RWPE2 (cell line): Measurements from ENCODE around the gene SEL1L3.

Source experiments
- ATAC-seq: fragments of 200-7000 bp; cut with Tn5 transposase; 3 replicates; pipeline ENCODE4 v1.9.1; 2021; ENCODE audit warnings: low read depth
- DNase-seq: peaks from one replicate; pipeline ENCODE4 v3.0.0-alpha.2; 2020; ENCODE audit warnings: low spot score
- H3K27ac ChIP-seq: fragments of 450-650 bp; 2 replicates; pipeline ENCODE4 v1.5.1; 2017; ENCODE audit warnings: mild to moderate bottlenecking; ENCODE audit not compliant: poor library complexity, severe bottlenecking
- H3K27me3 ChIP-seq: fragments of 250-450 bp; sonication (Bioruptor Pico); 2 replicates; pipeline ENCODE4 v1.5.1; 2021; ENCODE audit warnings: mild to moderate bottlenecking, moderate library complexity; ENCODE audit not compliant: insufficient read depth, poor library complexity, severe bottlenecking
- H3K36me3 ChIP-seq: fragments of 250-450 bp; sonication (Bioruptor Pico); 2 replicates; pipeline ENCODE4 v1.5.1; 2020; ENCODE audit warnings: low read depth, mild to moderate bottlenecking, moderate library complexity
- H3K4me1 ChIP-seq: fragments of 250-450 bp; sonication (Bioruptor Pico); 2 replicates; pipeline ENCODE4 v1.5.1; 2021; ENCODE audit warnings: mild to moderate bottlenecking, moderate library complexity; ENCODE audit not compliant: insufficient read depth, poor library complexity, severe bottlenecking
- H3K4me3 ChIP-seq: fragments of 250-450 bp; sonication (Bioruptor Pico); 2 replicates; pipeline ENCODE4 v1.5.1; 2021; ENCODE audit warnings: mild to moderate bottlenecking, moderate library complexity; ENCODE audit not compliant: severe bottlenecking
- H3K9me3 ChIP-seq: fragments of 250-450 bp; sonication (Bioruptor Pico); 2 replicates; pipeline ENCODE4 v1.5.1; 2021; ENCODE audit warnings: mild to moderate bottlenecking, moderate library complexity; ENCODE audit not compliant: severe bottlenecking
- CTCF ChIP-seq: fragments of 450-650 bp; IDR thresholded peaks from one replicate; pipeline ENCODE4 v1.5.1; 2017; ENCODE audit warnings: mild to moderate bottlenecking, moderate library complexity; ENCODE audit not compliant: poor library complexity, severe bottlenecking

Gene SEL1L3

GRCh38 chr4:25839233-25839632, 23.6 kb downstream of the SEL1L3 start:
- Histone ChIP-seq H3K27me3 (no peaks in the 10 kb centered on the region), H3K36me3 (no peaks in the 10 kb centered on the region), H3K9me3 (no peaks in the 10 kb centered on the region), H3K27ac (no peak overlapping the region), H3K4me3 (no peak overlapping the region), H3K4me1 (no peaks in the 10 kb centered on the region)
- TF ChIP-seq CTCF: no peak
- DNase-seq (no peak), ATAC-seq (no peak)

- DNase-seq: no peak
- no peak for ATAC-seq
- H3K36me3 ChIP-seq: no peaks in the 10 kb centered on the region
- TF ChIP-seq CTCF: no peak
- no peak overlapping the region for H3K27ac ChIP-seq
- H3K27me3 ChIP-seq: no peaks in the 10 kb centered on the region
- H3K4me1 ChIP-seq: no peaks in the 10 kb centered on the region
- no peaks in the 10 kb centered on the region for H3K9me3 ChIP-seq
- H3K4me3 ChIP-seq: no peak overlapping the region
Measured at GRCh38 chr4:25838526-25838925, 24.3 kb downstream of the SEL1L3 start.

- Histone ChIP-seq H3K4me1 (no peaks in the 10 kb centered on the region), H3K9me3 (no peaks in the 10 kb centered on the region), H3K36me3 (peaks cover 4% of the 10 kb centered on the region; the same call in 1 of the 2 replicates), H3K27me3 (no peaks in the 10 kb centered on the region), H3K27ac (no peak overlapping the region), H3K4me3 (no peak overlapping the region)
- TF ChIP-seq CTCF: no peak
- ATAC-seq: no peak
- no peak for DNase-seq
Measured at GRCh38 chr4:25837107-25837506, 25.7 kb downstream of the SEL1L3 start.

- H3K9me3 ChIP-seq: no peaks in the 10 kb centered on the region
- no peaks in the 10 kb centered on the region for H3K4me1 ChIP-seq
- DNase-seq (no peak), ATAC-seq (no peak)
- no peaks in the 10 kb centered on the region for H3K27me3 ChIP-seq
- no peak overlapping the region for H3K27ac ChIP-seq
- H3K4me3 ChIP-seq: no peak overlapping the region
- peaks cover 7% of the 10 kb centered on the region; the same call in 1 of the 2 replicates for H3K36me3 ChIP-seq
- no peak for TF ChIP-seq CTCF
Measured at GRCh38 chr4:25835384-25835783, 27.4 kb downstream of the SEL1L3 start.

GRCh38 chr4:25834411-25835107, 28.2 kb downstream of the SEL1L3 start:
- H3K36me3 ChIP-seq: peaks cover 11% of the 10 kb centered on the region; the same call in 1 of the 2 replicates
- no peak overlapping the region for H3K4me3 ChIP-seq
- no peaks in the 10 kb centered on the region for H3K9me3 ChIP-seq
- no peaks in the 10 kb centered on the region for H3K4me1 ChIP-seq
- no peaks in the 10 kb centered on the region for H3K27me3 ChIP-seq
- ATAC-seq (no peak), DNase-seq (no peak)
- TF ChIP-seq CTCF: no peak
- H3K27ac ChIP-seq: no peak overlapping the region
